IPS-18a (cell line): Measurements from ENCODE around the gene PFDN4.
"Not testable (repeated sequence)": the region's sequence is repeated elsewhere in the genome, so short reads cannot be mapped to it uniquely, and the experiment has no call there.

Experiments used
- H3K27ac ChIP-seq: one replicate; pipeline ENCODE4 v1.5.1; 2013; ENCODE audit warnings: low read length
- H3K27me3 ChIP-seq: one replicate; pipeline ENCODE4 v1.6.1; 2013; ENCODE audit warnings: mild to moderate bottlenecking, low read length; ENCODE audit not compliant: control insufficient read depth, insufficient read depth
- H3K36me3 ChIP-seq: one replicate; pipeline ENCODE4 v1.6.1; 2013; ENCODE audit warnings: low read depth, low read length; ENCODE audit not compliant: control insufficient read depth
- H3K4me1 ChIP-seq: one replicate; pipeline ENCODE4 v1.6.1; 2013; ENCODE audit warnings: low read depth, low read length; ENCODE audit not compliant: control insufficient read depth
- H3K4me3 ChIP-seq: one replicate; pipeline ENCODE4 v1.5.1; 2013; ENCODE audit warnings: low read length
- H3K9ac ChIP-seq: one replicate; pipeline ENCODE4 v1.6.1; 2013; ENCODE audit warnings: mild to moderate bottlenecking, low read length, moderate library complexity
- H3K9me3 ChIP-seq: one replicate; pipeline ENCODE4 v1.6.1; 2013; ENCODE audit warnings: low read depth, low read length; ENCODE audit not compliant: control insufficient read depth

The PFDN4 gene

DNA sequence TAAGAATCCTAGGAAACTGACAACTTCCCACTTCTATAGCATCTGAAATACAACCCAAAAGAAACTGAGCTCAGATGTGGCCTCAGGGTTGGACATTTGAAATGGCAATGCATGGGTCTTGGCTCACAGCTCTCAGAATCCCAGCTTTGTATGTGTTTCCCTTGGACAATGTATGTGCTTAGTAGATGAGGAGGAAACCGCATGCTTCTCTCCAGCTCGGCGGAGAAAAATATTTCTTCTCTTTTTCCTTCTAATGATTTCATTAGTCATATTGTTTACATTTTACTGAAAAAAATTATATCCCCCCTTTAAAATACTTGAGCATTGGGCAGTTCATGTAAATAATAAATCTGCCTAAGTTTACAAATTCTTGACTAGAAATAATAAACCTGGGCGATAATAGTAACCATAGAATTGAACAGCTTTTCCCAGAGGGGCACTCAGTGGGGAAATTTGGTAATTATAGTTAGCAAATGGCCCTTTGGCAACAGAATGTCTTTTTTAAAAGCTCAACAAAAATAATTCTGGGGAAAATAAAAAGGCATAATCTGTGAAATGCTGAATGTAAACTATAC, 55.3 kb downstream of the PFDN4 start:
- H3K9me3 ChIP-seq, result no peaks in the 10 kb centered on the region
- no peak overlapping the region for H3K9ac ChIP-seq
- H3K27me3 ChIP-seq, result no peaks in the 10 kb centered on the region
- no peak overlapping the region for H3K27ac ChIP-seq
- H3K36me3 ChIP-seq, result no peaks in the 10 kb centered on the region
- H3K4me3 ChIP-seq, result no peak overlapping the region
- peaks cover 14% of the 10 kb centered on the region for H3K4me1 ChIP-seq

DNA sequence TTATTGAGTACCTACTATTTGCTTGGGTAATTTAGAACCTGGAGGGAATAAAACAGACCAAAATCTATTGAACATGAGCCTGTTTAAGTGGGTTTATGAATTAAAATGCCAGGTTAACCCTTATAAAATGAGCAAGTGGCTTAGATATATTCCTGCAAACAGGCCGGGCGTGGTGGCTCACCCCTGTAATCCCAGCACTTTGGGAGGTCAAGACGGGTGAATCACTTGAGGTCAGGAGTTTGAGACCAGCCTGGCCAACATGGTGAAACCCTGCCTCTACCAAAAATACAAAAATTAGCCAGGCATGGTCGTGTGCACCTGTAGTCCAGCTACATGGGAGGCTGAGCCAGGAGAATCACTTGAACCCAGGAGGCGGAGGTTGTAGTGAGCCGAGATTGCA, 57.9 kb downstream of the PFDN4 start:
- not testable (repeated sequence) for H3K27ac ChIP-seq, H3K4me3 ChIP-seq, H3K9me3 ChIP-seq, H3K36me3 ChIP-seq, H3K27me3 ChIP-seq, H3K9ac ChIP-seq
- H3K4me1 ChIP-seq, result peaks cover 24% of the 10 kb centered on the region

DNA sequence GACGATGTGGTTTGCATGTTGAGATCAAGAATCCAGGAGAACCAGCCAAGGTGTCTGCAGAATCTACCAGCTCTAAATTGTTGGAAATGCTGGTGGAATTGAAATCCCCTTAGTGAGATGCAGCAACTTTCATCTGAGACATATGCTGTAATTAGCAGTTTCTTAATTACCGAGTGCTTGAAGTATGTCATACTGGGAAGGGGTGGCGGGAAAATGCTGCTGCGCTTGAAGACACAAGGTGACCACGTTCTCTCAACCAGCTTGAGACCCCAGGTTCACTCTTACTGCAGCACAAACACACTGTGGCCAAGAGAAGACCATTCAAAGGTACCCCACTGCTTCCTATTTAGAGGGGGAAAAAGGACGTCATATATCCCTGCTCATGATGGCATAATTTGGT, 59.0 kb downstream of the PFDN4 start:
- H3K9me3 ChIP-seq, result no peaks in the 10 kb centered on the region
- H3K27ac ChIP-seq, result no peak overlapping the region
- H3K4me3 ChIP-seq, result no peak overlapping the region
- H3K9ac ChIP-seq, result no peak overlapping the region
- H3K4me1 ChIP-seq, result peaks cover 24% of the 10 kb centered on the region
- H3K36me3 ChIP-seq, result no peaks in the 10 kb centered on the region
- H3K27me3 ChIP-seq, result no peaks in the 10 kb centered on the region

DNA sequence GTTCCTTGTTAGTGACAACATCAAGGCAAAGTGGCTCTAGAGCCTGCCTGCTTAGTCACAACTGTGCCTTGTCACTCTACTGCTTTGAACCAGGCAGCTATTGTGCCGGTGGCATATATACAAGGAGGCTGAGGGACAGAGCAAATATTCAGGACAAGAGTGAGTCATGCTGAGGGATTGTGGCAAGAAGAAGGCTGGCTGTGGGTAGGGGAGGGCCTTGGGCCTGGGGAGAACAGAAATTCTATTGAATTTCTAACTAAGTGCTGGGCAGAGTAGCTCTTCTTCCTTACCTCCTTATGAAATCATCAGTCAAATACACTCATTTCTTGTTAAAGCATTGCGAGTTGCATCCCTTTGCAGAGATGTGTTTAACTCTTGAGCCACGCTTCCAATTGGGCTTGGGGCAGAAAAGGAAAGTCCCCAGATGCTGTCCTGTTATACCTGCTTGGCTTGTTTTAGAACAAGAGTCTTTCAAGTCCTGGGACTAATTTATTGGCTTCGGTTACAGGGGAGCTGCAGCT, 59.7 kb downstream of the PFDN4 start:
- no peaks in the 10 kb centered on the region for H3K27me3 ChIP-seq
- H3K27ac ChIP-seq, result no peak overlapping the region
- no peaks in the 10 kb centered on the region for H3K36me3 ChIP-seq
- peaks cover 27% of the 10 kb centered on the region for H3K4me1 ChIP-seq
- H3K9ac ChIP-seq, result no peak overlapping the region
- H3K9me3 ChIP-seq, result no peaks in the 10 kb centered on the region
- no peak overlapping the region for H3K4me3 ChIP-seq

DNA sequence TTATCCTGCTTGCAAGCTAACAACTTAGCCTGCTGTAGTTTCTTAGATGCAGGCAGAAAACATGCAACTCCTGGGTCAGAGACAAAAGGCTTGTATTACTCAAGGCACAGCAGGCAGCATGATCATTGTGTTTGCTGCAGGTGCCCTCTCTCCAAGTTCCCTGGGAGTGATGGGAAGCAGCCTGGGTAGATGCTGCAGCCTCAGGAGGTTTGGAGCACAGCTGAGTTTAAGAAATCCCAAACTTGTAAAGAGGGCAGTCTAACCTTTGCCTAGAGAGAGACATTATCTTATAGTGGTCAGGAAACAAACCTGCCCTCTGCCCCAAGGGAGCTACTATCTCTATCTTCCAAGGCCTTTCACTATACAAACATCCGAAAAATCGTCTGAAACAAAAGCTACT, 61.1 kb downstream of the PFDN4 start:
- Histone ChIP-seq H3K36me3 (no peaks in the 10 kb centered on the region), H3K4me3 (no peak overlapping the region), H3K27me3 (no peaks in the 10 kb centered on the region), H3K27ac (no peak overlapping the region), H3K9me3 (no peaks in the 10 kb centered on the region), H3K9ac (no peak overlapping the region), H3K4me1 (peaks cover 28% of the 10 kb centered on the region)
